Tibial nerve (tissue), 4 donors: ENCODE data around the gene UQCRFS1.

Source experiments
- EP300 ChIP-seq, 2 donors: sonication (generic); formaldehyde crosslinking; IDR thresholded peaks; one replicate each; pipeline ENCODE4 v1.6.1; 2017; ENCODE audit warnings: antibody characterized with exemption in 2 of 2, mild to moderate bottlenecking in 1 of 2
- POLR2A ChIP-seq, 2 donors: fragments of 450-650 bp; IDR thresholded peaks; one replicate each; pipeline ENCODE4 v1.6.1; 2017; ENCODE audit warnings: antibody characterized with exemption in 2 of 2, mild to moderate bottlenecking in 2 of 2, moderate library complexity in 2 of 2
- TF ChIP-seq, protein P1 (sequence below), 5 experiments: fragments of 200-600 bp in 3 of 5; fragments of 450-650 bp in 2 of 5; sonication (generic) in 3 of 5; IDR thresholded peaks; one replicate each; pipeline ENCODE4 v1.5.1; 2016 to 2019; ENCODE audit warnings: antibody characterized with exemption in 5 of 5, mild to moderate bottlenecking in 3 of 5, moderate library complexity in 2 of 5

DNA sequence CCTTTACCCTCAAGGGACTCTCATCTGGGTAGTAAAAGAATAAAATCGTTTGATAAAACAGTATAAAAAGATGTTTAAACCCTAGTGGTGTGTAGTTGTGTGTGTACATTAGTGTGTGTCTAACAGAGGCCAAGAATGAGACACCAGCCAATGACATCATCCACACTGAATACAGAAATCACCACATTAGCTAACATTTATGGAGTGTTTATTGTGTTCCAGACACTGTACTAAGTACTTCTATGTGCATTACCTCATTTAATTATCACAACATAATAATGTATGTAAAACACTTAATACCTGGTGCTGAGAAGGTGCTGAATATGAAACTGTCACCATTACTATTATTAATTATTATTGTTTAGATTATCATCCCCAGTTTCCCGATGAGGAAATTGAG, 49.1 kb upstream of the UQCRFS1 start:
- TF ChIP-seq, protein P1, sequence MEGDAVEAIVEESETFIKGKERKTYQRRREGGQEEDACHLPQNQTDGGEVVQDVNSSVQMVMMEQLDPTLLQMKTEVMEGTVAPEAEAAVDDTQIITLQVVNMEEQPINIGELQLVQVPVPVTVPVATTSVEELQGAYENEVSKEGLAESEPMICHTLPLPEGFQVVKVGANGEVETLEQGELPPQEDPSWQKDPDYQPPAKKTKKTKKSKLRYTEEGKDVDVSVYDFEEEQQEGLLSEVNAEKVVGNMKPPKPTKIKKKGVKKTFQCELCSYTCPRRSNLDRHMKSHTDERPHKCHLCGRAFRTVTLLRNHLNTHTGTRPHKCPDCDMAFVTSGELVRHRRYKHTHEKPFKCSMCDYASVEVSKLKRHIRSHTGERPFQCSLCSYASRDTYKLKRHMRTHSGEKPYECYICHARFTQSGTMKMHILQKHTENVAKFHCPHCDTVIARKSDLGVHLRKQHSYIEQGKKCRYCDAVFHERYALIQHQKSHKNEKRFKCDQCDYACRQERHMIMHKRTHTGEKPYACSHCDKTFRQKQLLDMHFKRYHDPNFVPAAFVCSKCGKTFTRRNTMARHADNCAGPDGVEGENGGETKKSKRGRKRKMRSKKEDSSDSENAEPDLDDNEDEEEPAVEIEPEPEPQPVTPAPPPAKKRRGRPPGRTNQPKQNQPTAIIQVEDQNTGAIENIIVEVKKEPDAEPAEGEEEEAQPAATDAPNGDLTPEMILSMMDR (IDR thresholded peaks at IDR 0.05): no peak
- no peak for TF ChIP-seq POLR2A (IDR thresholded peaks at IDR 0.05)
- TF ChIP-seq EP300 (IDR thresholded peaks at IDR 0.05): no peak
